Right cardiac atrium (tissue), 5 donors: Measurements from ENCODE around the gene PVALB. TPM values are rescaled to one million over a fixed set of nuclear protein-coding genes. Genes with fewer than 3 reads are reported as not detected.

Experiments
- ATAC-seq, 2 donors: fragments of 200-7000 bp; cut with Tn5 transposase; one replicate each; pipeline versions ENCODE4 v1.8.0 to v1.9.1; 2020; ENCODE audit warnings: moderate library complexity in 2 of 2, mild to moderate bottlenecking in 1 of 2
- DNase-seq, 3 donors: peaks; one replicate each; pipeline ENCODE4 v3.0.0-alpha.2; 2020
- H3K27ac ChIP-seq: one replicate; pipeline ENCODE4 v1.5.1; 2013; ENCODE audit warnings: mild to moderate bottlenecking, low read length, control low read depth, moderate library complexity
- H3K27me3 ChIP-seq: one replicate; pipeline ENCODE4 v1.6.1; 2013; ENCODE audit not compliant: control insufficient read depth, insufficient read depth
- H3K4me1 ChIP-seq: one replicate; pipeline ENCODE4 v1.6.1; 2013; ENCODE audit warnings: low read length; ENCODE audit not compliant: control insufficient read depth, insufficient read depth
- H3K4me3 ChIP-seq: one replicate; pipeline ENCODE4 v1.5.1; 2013; ENCODE audit warnings: low read length, control low read depth
- H3K9me3 ChIP-seq: one replicate; pipeline ENCODE4 v1.6.1; 2013; ENCODE audit warnings: low read length; ENCODE audit not compliant: control insufficient read depth
- WGBS: extraction: QIAGEN DNeasy Blood & Tissue Kit; methylation state at CpG from one replicate; pipeline ENCODE4 v1.1.7; 2013; 5-methylcytosine and 5-hydroxymethylcytosine counted together
- intact Hi-C, 4 donors: fragments of 100-400 bp; cut with DNase I; formaldehyde crosslinking; loops; one replicate each; pipeline versions ENCODE4 v1.11.0 to v1.14.0; 2022 to 2023
- polyA plus RNA-seq: library from polyadenylated mRNA; stranded (reverse); fragments of 200-250 nt; gene quantifications from one replicate; pipeline ENCODE4 v1.2.3, GENCODE V29; 2013
- total RNA-seq, 4 donors: library from RNA; stranded (reverse); fragmentation: NEBNext Ultra II Directional; extraction: Animal tissue kit (Norgen Biotek cat#: 25700); gene quantifications; one replicate each; pipeline ENCODE4 v1.2.1, GENCODE V29; 2021
- donor health status: healthy with polysubstance abuse.
- donor health status: DM: no; HTN: yes; CAD: no.
- donor health status: DM: no; HTN: no; CAD: no.
- donor health status: DM: no; HTN: yes; CAD: no; lungs with severe emphysema.
- donor health status: DM: yes; HTN: yes; CAD: no.

Gene PVALB
- total and polyA plus RNA-seq, 5 donors = not detected

DNA sequence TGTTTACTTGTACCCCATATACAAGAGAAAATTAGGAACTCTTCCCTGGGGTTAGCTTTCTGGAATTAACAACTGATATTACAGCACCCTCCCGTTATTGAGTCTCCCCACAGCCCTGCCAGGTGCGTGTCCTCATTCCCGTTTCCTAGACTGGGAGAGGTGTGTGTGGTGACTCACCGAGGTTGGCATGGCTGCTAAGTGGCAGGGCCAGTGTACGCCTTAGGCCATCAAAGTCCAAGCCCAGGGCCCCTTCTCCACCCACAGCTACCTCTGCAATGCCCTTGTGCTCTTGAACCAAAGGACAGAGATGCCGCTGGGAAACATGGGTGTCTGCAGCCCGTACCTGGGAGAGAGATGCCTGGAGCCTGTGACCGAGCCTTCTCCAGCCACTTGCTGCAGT is 53.3 kb downstream of the PVALB start:
- H3K4me3 ChIP-seq = no peak overlapping the region
- intact Hi-C loops = loop anchor here in 1 of 4 donors (10.0 kb wide), 1 partner anchor 209 kb away; no protein-coding TSS in a partner anchor
- no peak overlapping the region for H3K27ac ChIP-seq
- H3K27me3 ChIP-seq = no peaks in the 10 kb centered on the region
- ATAC-seq (no peak), DNase-seq (no peak)
- 96% methylated on average over 8 of the region's 8 CpGs for WGBS
- H3K4me1 ChIP-seq = no peaks in the 10 kb centered on the region
- no peaks in the 10 kb centered on the region for H3K9me3 ChIP-seq

DNA sequence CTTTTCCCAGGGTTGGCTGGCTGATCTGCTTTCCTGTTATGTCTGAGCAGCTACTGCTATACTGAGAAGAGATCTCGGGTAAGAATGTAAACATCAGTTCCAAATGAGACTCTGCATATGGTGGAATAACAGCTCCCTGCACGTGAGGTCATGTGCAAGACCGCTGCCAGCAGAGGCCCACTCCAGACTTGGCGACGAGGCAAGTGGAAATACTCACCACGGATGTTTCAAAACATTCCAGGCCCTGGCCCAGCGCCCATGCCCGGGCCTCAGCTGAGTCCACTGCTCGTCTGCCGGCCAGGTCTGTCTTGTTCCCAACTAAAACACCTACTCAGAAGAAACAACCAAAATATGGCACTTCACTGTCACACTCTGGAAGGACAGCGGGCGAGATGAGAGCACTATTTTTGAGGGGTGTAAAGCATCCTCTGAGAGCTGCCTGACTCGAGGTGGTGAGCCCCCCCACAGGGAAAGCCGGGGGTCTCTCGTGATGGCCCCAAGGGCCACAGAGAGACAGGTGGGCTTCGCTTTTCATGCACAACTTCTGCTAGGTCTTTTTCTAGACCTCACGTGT is 54.1 kb downstream of the PVALB start:
- peak; percentile 73 to 86 (median 85) for DNase-seq
- intact Hi-C loops = loop anchor here in 1 of 4 donors (10.0 kb wide), 1 partner anchor 208 kb away; no protein-coding TSS in a partner anchor

DNA sequence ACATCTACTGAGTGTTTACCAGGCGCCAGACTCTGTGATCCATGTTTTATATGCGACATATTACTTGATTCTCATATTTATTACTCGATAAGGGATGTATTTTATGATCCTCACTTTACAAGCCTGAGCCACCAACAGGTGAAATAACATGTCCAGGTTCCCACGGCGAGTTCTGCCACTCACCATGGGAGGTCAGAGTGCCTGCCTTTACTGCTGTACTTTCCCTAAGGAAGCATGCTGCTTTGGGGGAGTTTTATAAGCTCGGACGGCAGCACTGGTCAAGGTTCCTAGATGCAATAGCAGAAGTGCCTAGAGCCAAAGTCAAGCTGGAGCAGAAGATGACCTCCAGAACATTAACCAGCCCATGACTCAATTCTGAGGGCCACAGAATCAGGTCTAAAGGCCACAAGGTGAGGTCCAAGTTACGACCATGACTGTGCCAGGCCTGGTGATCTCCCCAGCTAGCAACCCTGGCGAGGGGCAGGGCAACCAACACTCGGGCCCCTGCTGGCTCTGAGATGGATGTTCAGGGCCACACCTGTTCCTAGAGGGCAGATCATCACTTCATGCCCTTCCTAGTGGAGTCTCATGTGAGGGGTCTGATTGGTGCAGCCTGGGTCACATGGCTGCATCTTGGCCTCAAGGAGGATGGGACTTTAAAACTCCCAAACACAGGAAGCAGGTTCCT is 55.1 kb downstream of the PVALB start:
- no peak for ATAC-seq
- intact Hi-C loops = loop anchor here in 1 of 4 donors (10.0 kb wide), 1 partner anchor 207 kb away; no protein-coding TSS in a partner anchor
- WGBS = 94% methylated on average over 10 of the region's 10 CpGs
- Histone ChIP-seq H3K27ac (no peak overlapping the region), H3K27me3 (no peaks in the 10 kb centered on the region), H3K4me3 (no peak overlapping the region), H3K9me3 (no peaks in the 10 kb centered on the region), H3K4me1 (no peaks in the 10 kb centered on the region)
- no peak for DNase-seq

More for the DNA sequence above, 54.1 kb downstream of the PVALB start:
- no peaks in the 10 kb centered on the region for H3K9me3 ChIP-seq
- H3K4me1 ChIP-seq = no peaks in the 10 kb centered on the region
- H3K4me3 ChIP-seq = no peak overlapping the region
- peak; percentile 62 to 67 for ATAC-seq
- WGBS = 61% methylated on average over 17 of the region's 17 CpGs
- H3K27ac ChIP-seq = no peak overlapping the region
- no peaks in the 10 kb centered on the region for H3K27me3 ChIP-seq

DNA sequence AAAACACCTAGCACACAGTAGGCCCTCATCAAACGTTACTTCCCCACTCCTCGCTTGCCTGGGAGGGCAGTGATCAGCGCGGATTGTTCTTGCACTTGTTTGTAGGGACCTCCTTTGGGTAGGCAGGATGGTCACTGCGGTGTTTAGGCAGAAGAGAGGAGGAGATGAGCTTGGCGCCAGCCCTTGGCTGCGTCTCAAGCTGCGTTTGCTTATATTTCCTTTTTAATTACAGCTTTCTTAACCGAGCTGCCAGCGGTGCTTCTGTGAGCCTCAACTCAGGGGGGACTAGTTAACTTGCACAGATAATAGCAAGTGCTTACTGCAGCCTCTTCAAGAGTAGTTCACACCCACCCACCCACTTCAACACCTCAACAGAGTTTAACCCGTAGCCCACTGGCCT is 56.0 kb downstream of the PVALB start:
- intact Hi-C loops = loop anchor here in 1 of 4 donors (10.0 kb wide), 1 partner anchor 206 kb away; no protein-coding TSS in a partner anchor
- H3K4me3 ChIP-seq = no peak overlapping the region
- ATAC-seq (no peak), DNase-seq (no peak)
- H3K9me3 ChIP-seq = no peaks in the 10 kb centered on the region
- no peaks in the 10 kb centered on the region for H3K27me3 ChIP-seq
- H3K27ac ChIP-seq = no peak overlapping the region
- no peaks in the 10 kb centered on the region for H3K4me1 ChIP-seq
- 73% methylated on average over 11 of the region's 11 CpGs for WGBS

DNA sequence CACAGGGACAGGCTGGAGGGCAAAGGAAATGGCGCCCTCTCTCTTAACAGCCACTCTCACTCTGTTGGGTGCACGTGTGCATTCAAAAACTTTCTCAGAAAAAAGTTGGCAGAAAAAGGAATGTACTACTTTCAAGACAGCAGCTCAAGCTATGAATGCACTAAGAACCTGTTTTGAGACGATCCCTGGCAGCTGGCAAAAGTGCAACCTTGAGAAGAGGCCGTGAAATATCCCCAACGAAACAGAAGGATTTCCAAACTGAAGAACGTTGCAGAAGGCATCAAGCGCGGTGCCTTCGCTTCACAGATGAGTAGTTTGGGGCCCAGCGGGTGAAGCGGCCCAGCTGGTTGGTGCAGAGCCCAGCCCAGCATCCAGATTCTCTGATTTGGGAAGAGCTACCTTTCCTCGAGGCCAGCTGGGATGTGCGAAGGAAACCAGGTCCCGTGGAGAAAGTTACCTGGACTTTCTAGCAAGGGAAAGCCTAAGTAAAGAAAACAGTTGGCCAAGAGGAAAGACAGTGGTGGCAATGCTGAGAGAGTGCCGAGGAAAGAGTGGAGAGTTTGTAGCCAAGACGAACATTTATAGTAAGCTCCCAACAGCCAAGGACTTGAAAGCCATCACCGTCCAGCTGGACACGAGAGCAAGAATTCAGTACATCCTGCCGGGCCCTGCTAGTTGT is 57.2 kb downstream of the PVALB start:
- Histone ChIP-seq H3K27ac (no peak overlapping the region), H3K4me3 (no peak overlapping the region), H3K9me3 (no peaks in the 10 kb centered on the region), H3K27me3 (no peaks in the 10 kb centered on the region), H3K4me1 (no peaks in the 10 kb centered on the region)
- ATAC-seq (no peak), DNase-seq (no peak)
- 85% methylated on average over 19 of the region's 19 CpGs for WGBS
- intact Hi-C loops = loop anchor here in 1 of 4 donors (10.0 kb wide), 1 partner anchor 205 kb away; no protein-coding TSS in a partner anchor

DNA sequence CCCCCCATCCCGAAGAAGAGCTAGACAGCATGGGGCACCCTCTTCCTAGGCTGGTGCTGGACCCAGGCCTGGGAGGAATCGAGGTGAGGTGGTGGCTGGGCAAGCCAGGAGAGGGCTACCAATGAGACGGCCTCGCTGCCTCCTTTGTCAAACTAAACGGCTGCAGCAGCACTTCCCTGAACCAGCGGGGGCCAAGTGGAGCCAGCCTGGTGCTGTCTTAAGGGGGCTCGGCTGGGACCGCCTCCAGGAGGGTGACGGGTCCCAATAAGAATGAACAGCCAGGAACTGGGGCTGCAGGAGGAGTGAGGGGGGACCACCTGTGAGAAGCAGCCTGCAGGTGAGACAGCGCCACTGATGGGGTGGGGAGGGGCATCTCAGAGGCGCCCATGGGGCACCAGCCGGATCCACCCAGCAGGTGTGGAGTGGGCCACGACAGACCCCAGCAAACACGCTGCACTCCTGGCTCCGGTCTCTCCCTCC is 58.0 kb downstream of the PVALB start:
- no peak for DNase-seq
- intact Hi-C loops = no loop called here
- Histone ChIP-seq H3K4me1 (no peaks in the 10 kb centered on the region), H3K9me3 (no peaks in the 10 kb centered on the region), H3K4me3 (no peak overlapping the region), H3K27me3 (no peaks in the 10 kb centered on the region), H3K27ac (no peak overlapping the region)
- 86% methylated on average over 15 of the region's 15 CpGs for WGBS
- no peak for ATAC-seq

DNA sequence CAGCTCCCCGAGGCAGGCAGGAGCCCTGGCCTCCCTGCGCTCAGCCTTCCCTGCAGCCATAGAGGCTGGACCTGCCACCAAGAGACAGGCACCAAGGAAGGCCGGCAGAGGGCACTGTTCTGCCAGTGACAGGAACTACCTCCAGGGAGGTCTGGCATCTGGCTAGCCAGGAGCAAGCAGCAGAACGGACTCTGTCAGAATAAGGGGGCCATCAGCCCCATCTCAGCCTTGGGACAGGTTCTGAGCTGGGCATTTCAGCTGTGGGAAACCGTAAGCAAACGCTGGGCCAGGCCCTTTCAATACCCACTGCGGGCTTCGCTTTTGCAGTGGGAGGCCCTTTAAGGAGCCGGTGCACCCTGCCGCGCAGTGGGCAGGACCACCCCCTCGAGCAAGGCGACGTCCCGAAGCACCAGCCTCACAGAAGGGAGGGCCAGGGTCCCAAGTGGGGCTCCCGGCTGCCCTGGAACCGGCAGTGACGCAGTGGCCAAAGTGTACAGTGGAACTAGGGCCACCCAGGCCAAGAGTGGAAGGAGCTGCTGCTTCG is 59.1 kb downstream of the PVALB start:
- H3K4me1 ChIP-seq = no peaks in the 10 kb centered on the region
- intact Hi-C loops = no loop called here
- H3K9me3 ChIP-seq = no peaks in the 10 kb centered on the region
- DNase-seq (peak; percentile 76 to 91 (median 88)), ATAC-seq (peak; percentile 75 to 81)
- no peaks in the 10 kb centered on the region for H3K27me3 ChIP-seq
- no peak overlapping the region for H3K4me3 ChIP-seq
- 63% methylated on average over 19 of the region's 19 CpGs for WGBS
- no peak overlapping the region for H3K27ac ChIP-seq

DNA sequence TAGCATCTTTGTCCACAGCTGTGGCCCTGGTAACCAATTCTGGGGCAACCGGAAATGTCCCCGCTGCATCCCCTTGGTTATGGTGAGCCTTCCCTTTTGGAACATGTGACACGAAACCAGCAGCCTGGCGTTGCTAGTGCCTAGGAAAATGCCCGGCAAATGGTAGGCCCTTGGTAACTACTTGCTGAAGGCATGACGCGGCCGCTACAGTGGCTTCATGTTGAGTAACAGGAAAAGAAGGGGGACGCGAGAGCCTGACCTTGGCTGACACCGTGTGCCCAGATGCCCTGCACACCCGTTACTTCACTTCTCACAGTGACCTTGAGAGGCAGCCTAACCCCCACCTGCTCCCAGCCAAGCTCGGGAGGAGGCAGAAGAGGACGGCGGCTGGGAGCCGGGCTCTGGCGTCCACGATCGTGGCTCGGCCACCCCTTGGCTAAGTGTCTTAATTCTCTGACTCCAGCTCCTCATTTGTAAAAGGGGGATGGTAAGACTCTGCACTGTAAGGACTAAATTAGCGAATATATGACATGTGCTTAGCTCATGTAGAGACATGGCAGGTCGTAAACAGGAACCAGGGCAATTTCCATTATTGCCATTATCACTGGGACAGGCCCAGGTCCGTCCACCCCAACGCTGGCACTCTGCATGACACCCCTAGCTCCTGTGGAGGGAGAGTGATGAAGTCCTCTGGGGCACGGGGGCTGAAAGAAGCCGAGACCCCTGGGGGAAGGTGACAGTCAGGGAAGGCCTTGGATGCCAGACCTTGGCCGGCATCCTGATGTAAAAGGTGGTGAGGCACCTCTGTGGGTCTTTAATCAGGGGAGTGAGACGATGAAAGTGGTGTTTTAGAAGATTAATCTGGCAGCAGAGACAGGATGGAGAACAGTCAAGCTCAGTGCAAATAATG is 59.8 kb downstream of the PVALB start:
- Histone ChIP-seq H3K27ac (no peak overlapping the region), H3K4me1 (no peaks in the 10 kb centered on the region), H3K4me3 (no peak overlapping the region), H3K27me3 (no peaks in the 10 kb centered on the region), H3K9me3 (no peaks in the 10 kb centered on the region)
- DNase-seq (no peak), ATAC-seq (no peak)
- 58% methylated on average over 28 of the region's 28 CpGs for WGBS
- intact Hi-C loops = no loop called here

DNA sequence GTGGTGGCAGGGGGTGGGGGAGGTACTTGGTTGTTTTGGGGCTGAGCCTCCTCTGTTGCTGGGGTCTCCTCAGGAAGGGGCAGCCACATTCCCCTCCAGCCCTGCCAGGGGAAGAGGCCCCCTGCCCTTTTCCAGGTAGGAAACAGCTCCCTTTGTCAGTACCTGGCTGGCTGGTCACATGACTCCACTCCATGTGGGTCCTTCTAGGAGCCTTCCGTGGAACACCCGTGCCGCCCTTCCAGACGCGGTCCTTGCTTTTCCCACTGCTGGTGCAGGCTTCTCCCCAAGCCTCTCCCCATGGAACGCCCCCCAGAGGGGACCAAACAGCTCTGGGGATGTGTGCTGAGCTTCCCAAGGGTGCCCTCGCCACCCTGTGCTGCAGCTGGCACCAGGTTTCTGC is 60.8 kb downstream of the PVALB start:
- WGBS = 62% methylated on average over 7 of the region's 7 CpGs
- Histone ChIP-seq H3K4me1 (no peaks in the 10 kb centered on the region), H3K9me3 (no peaks in the 10 kb centered on the region), H3K27ac (no peak overlapping the region), H3K27me3 (no peaks in the 10 kb centered on the region), H3K4me3 (no peak overlapping the region)
- intact Hi-C loops = no loop called here
- DNase-seq = no peak
- no peak for ATAC-seq

DNA sequence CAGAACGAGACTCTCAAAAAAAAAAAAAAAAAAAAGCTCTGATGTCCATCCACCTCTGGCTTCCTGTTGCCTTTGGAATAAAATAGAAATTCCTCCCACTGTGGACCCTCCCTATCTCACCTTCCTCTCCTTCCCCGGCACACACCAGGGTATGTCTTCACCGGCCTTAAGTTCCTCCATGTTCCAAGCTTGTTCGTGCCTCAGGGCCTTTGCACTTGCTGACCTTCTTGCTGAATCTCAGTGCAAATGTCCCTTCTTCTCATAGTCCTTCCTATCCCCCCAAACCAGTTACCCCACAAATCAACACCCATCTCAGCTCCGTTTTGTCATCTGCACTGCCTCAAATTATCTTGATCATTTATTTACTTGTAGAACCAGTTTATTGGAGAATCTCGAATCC is 61.5 kb downstream of the PVALB start:
- DNase-seq (no peak), ATAC-seq (no peak)
- WGBS = 86% methylated on average over 6 of the region's 6 CpGs
- Histone ChIP-seq H3K4me3 (no peak overlapping the region), H3K4me1 (no peaks in the 10 kb centered on the region), H3K27me3 (no peaks in the 10 kb centered on the region), H3K27ac (no peak overlapping the region), H3K9me3 (no peaks in the 10 kb centered on the region)
- intact Hi-C loops = no loop called here
